Endothelial cell of umbilical vein (primary cell): ENCODE data around the gene CACNA1E. TPM values are rescaled to one million over a fixed set of nuclear protein-coding genes. Genes with fewer than 3 reads are reported as not detected.

ENCODE experiments used
- BruUV-seq: library from RNA; stranded (reverse); fragments of 400-500 nt; replicated peaks from 2 replicates; lab custom pipeline; 2021; lab: Mats Ljungman, UMichigan
- CTCF ChIA-PET: fragments of 300-600, 350-600 bp; sonication (Branson Sonifier 250); formaldehyde crosslinking; loops from one replicate; lab custom pipeline; 2021; ENCODE audit warnings: antibody characterized with exemption, inconsistent platforms; lab: Charles Lee
- POLR2A ChIA-PET: fragments of 300-600, 350-600 bp; sonication (Branson Sonifier 250); formaldehyde crosslinking; loops from one replicate; lab custom pipeline; 2021; ENCODE audit warnings: antibody characterized with exemption, inconsistent platforms; lab: Charles Lee
- DNase-seq: peaks from one replicate; pipeline ENCODE4 v3.0.0-alpha.2; 2011; ENCODE audit warnings: low read depth, low spot score
- FAIRE-seq: peaks from 2 replicates; lab custom pipeline; 2011; peaks lifted over from hg19 to GRCh38; lab: Jason Lieb, UNC
- H2AFZ ChIP-seq: 2 replicates; pipeline ENCODE4 v1.6.0; 2012; ENCODE audit warnings: low read depth, low read length, control low read depth, inconsistent platforms
- H3K27ac ChIP-seq: 2 replicates; pipeline ENCODE4 v1.5.1; 2011; ENCODE audit warnings: low read depth, mild to moderate bottlenecking, control low read depth, low read length, moderate library complexity; ENCODE audit not compliant: insufficient read depth
- H3K27me3 ChIP-seq, 2 experiments: 2 replicates each; pipeline versions ENCODE4 v1.6.0 to v1.6.1; 2011; ENCODE audit warnings: low read length in 2 of 2, mixed read lengths in 1 of 2; ENCODE audit not compliant: control insufficient read depth in 2 of 2, insufficient read depth in 2 of 2
- H3K36me3 ChIP-seq, 2 experiments: 2 replicates in 1 of 2; 3 replicates in 1 of 2; pipeline ENCODE4 v1.5.1; 2011; ENCODE audit warnings: low read length in 2 of 2, mild to moderate bottlenecking in 1 of 2, moderate library complexity in 1 of 2; ENCODE audit not compliant: control insufficient read depth in 2 of 2, insufficient read depth in 2 of 2; ENCODE audit errors: extremely low read depth in 1 of 2
- H3K4me1 ChIP-seq: 3 replicates; pipeline ENCODE4 v1.5.1; 2011; ENCODE audit warnings: mild to moderate bottlenecking, low read length; ENCODE audit not compliant: control insufficient read depth, insufficient read depth; ENCODE audit errors: extremely low read depth
- H3K4me2 ChIP-seq: 2 replicates; pipeline ENCODE4 v1.6.1; 2011; ENCODE audit warnings: low read length, control low read depth, mixed read lengths; ENCODE audit not compliant: insufficient read depth
- H3K4me3 ChIP-seq, 3 experiments: fragments of 200-600 bp in 1 of 3; sonication (generic), shearing (Covaris generic) in 1 of 3; replicated peaks in 1 of 3; 2 replicates each; pipeline ENCODE4 v1.5.1; 2011 to 2016; ENCODE audit warnings: control low read depth in 3 of 3, low read length in 3 of 3, mild to moderate bottlenecking in 2 of 3, inconsistent platforms in 1 of 3, low read depth in 1 of 3, moderate library complexity in 1 of 3; ENCODE audit not compliant: insufficient read depth in 1 of 3
- H3K79me2 ChIP-seq: 2 replicates; pipeline ENCODE4 v1.6.0; 2012; ENCODE audit warnings: low read length, inconsistent platforms; ENCODE audit not compliant: control insufficient read depth, insufficient read depth
- H3K9ac ChIP-seq: replicated peaks from 2 replicates; pipeline ENCODE3; 2011; ENCODE audit warnings: low read length, control low read depth; ENCODE audit not compliant: insufficient read depth; ENCODE audit errors: extremely low read depth
- H3K9me1 ChIP-seq: replicated peaks from 3 replicates; pipeline ENCODE4 v1.6.0; 2011; ENCODE audit warnings: mild to moderate bottlenecking, low read length; ENCODE audit not compliant: control insufficient read depth, insufficient read depth; ENCODE audit errors: extremely low read depth
- H3K9me3 ChIP-seq: replicated peaks from 2 replicates; pipeline ENCODE4 v1.5.1; 2012; ENCODE audit warnings: low read length, inconsistent platforms; ENCODE audit not compliant: control insufficient read depth, insufficient read depth
- H4K20me1 ChIP-seq: replicated peaks from 2 replicates; pipeline ENCODE3; 2011; ENCODE audit warnings: mild to moderate bottlenecking, low read length; ENCODE audit not compliant: control insufficient read depth, insufficient read depth; ENCODE audit errors: extremely low read depth
- EZH2 ChIP-seq: IDR thresholded peaks from 2 replicates; pipeline ENCODE4 v1.6.1; 2012; ENCODE audit warnings: borderline replicate concordance, low read depth, mild to moderate bottlenecking, moderate library complexity, low read length, inconsistent platforms; ENCODE audit not compliant: severe bottlenecking
- FOS ChIP-seq: IDR thresholded peaks from 2 replicates; pipeline ENCODE4 v1.6.1; 2011; ENCODE audit warnings: mild to moderate bottlenecking, low read length, moderate library complexity, borderline replicate concordance; ENCODE audit not compliant: insufficient read depth
- GATA2 ChIP-seq: IDR thresholded peaks from 2 replicates; pipeline ENCODE4 v1.7.0; 2011; ENCODE audit warnings: low read depth, mild to moderate bottlenecking, moderate library complexity, mixed read lengths, low read length; ENCODE audit not compliant: insufficient read length, insufficient read depth
- JUN ChIP-seq: IDR thresholded peaks from 2 replicates; pipeline ENCODE4 v1.6.1; 2011; ENCODE audit warnings: borderline replicate concordance, low read depth; ENCODE audit not compliant: insufficient read length, insufficient read depth
- MYC ChIP-seq: IDR thresholded peaks from one replicate; pipeline ENCODE4 v1.6.1; 2011; ENCODE audit warnings: mild to moderate bottlenecking, low read depth, low read length
- POLR2A ChIP-seq: IDR thresholded peaks from 2 replicates; pipeline ENCODE4 v1.6.1; 2012; ENCODE audit warnings: low read depth, mild to moderate bottlenecking, control low read depth, low read length
- POLR2AphosphoS5 ChIP-seq: IDR thresholded peaks from 2 replicates; pipeline ENCODE4 v1.6.1; 2012; ENCODE audit warnings: low read depth, mild to moderate bottlenecking, control low read depth, low read length, moderate library complexity; ENCODE audit not compliant: insufficient read depth
- dilution Hi-C: fragments of 300-500 bp; cut with MboI; formaldehyde crosslinking; loops from one replicate; pipeline ENCODE4 v1.15.0; 2019; ENCODE audit warnings: low sequenced_read_pairs; ENCODE audit not compliant: extremely low pct_ligation_motif_present
- intact Hi-C: fragments of 100-400 bp; cut with micrococcal nuclease; formaldehyde crosslinking; loops from one replicate; pipeline ENCODE4 v1.10.0; 2022
- polyA plus RNA-seq, 4 experiments: library from polyadenylated mRNA; depleted of rRNA in 3 of 4; stranded (reverse) in 3 of 4; unstranded in 1 of 4; fragments of >200 nt; gene quantifications; 2 replicates each; pipeline versions ENCODE4 v1.2.1 to v1.2.3, GENCODE V29; 2011 to 2012; ENCODE audit warnings: missing spikeins in 1 of 4
- total RNA-seq: library from RNA; stranded (reverse); gene quantifications from 2 replicates; pipeline ENCODE4 v1.2.3, GENCODE V29; 2021
- TF ChIP-seq, protein P1 (sequence below), 2 donors: IDR thresholded peaks; 1 replicate in 1 of 2; 2 replicates in 1 of 2; pipeline ENCODE4 v1.5.1; 2011; ENCODE audit warnings: low read length in 2 of 2, mild to moderate bottlenecking in 2 of 2, moderate library complexity in 2 of 2, control low read depth in 1 of 2, inconsistent platforms in 1 of 2, low read depth in 1 of 2; ENCODE audit not compliant: insufficient read depth in 1 of 2; ENCODE audit errors: extremely low read depth in 1 of 2
- TF ChIP-seq, protein P2 (sequence below): IDR thresholded peaks from 2 replicates; pipeline ENCODE4 v1.6.1; 2011; ENCODE audit not compliant: insufficient read depth, insufficient read length

CACNA1E gene
- total and polyA plus RNA-seq, 2 donors (not counting 3 experiments of a cell fraction or from before 2014, with no cell fraction given) = not detected

DNA sequence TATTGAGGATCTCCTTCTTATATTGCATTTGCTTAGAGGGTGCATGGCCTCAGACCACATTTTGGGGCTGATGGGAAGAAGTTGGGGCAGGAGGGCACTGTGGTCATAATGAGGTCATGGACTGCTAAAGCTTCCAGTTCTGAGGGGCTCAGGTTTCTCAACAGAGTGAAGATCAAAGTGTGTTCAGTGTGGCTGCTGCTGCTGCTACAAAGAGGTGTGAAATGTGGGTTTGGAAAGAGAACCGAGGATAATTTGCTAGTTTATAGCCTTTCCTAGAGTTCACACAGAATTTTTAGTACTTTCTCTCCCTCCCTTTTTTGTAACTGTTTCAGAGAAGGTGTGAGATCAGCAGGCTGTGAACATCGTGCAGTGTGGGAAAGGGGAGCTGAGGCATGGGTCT is 73.3 kb downstream of the CACNA1E start:
- Histone ChIP-seq H4K20me1 (no peaks in the 10 kb centered on the region), H3K4me3 (no peak overlapping the region), H3K79me2 (no peaks in the 10 kb centered on the region), H3K4me1 (no peaks in the 10 kb centered on the region), H3K36me3 (no peaks in the 10 kb centered on the region), H3K27ac (no peak overlapping the region), H2AFZ (no peak overlapping the region), H3K9me3 (no peaks in the 10 kb centered on the region), H3K4me2 (no peak overlapping the region), H3K9me1 (no peaks in the 10 kb centered on the region), H3K9ac (no peak overlapping the region), H3K27me3 (no peaks in the 10 kb centered on the region)
- dilution Hi-C loops (no loop called here), intact Hi-C loops (no loop called here)
- TF ChIP-seq, protein P1, sequence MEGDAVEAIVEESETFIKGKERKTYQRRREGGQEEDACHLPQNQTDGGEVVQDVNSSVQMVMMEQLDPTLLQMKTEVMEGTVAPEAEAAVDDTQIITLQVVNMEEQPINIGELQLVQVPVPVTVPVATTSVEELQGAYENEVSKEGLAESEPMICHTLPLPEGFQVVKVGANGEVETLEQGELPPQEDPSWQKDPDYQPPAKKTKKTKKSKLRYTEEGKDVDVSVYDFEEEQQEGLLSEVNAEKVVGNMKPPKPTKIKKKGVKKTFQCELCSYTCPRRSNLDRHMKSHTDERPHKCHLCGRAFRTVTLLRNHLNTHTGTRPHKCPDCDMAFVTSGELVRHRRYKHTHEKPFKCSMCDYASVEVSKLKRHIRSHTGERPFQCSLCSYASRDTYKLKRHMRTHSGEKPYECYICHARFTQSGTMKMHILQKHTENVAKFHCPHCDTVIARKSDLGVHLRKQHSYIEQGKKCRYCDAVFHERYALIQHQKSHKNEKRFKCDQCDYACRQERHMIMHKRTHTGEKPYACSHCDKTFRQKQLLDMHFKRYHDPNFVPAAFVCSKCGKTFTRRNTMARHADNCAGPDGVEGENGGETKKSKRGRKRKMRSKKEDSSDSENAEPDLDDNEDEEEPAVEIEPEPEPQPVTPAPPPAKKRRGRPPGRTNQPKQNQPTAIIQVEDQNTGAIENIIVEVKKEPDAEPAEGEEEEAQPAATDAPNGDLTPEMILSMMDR (IDR thresholded peaks at IDR 0.05; ENCODE audit: extremely low read depth in 1 of 2, insufficient read depth in 1 of 2, low read depth in 1 of 2, low read length in 2 of 2) = no peak
- no peak for TF ChIP-seq GATA2
- TF ChIP-seq POLR2A = no peak
- TF ChIP-seq, protein P2, sequence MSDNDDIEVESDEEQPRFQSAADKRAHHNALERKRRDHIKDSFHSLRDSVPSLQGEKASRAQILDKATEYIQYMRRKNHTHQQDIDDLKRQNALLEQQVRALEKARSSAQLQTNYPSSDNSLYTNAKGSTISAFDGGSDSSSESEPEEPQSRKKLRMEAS = no peak
- no peak for TF ChIP-seq JUN
- TF ChIP-seq EZH2 = no peak
- TF ChIP-seq MYC = no peak
- no peak for TF ChIP-seq FOS
- TF ChIP-seq POLR2AphosphoS5 = no peak
- no TSS peak for BruUV-seq
- CTCF ChIA-PET = no interaction called here
- POLR2A ChIA-PET = no interaction called here
- no peak for DNase-seq
- no peak for FAIRE-seq
